CD14-positive monocyte (primary cell): ENCODE results near the gene UNC5C. TPM values are rescaled to one million over a fixed set of nuclear protein-coding genes. Genes with fewer than 3 reads are reported as not detected.

Source experiments
- DNase-seq, 3 donors: peaks; one replicate each; pipeline ENCODE4 v3.0.0-alpha.2; 2011 to 2022
- H2AFZ ChIP-seq: 2 replicates; pipeline ENCODE4 v1.6.0; 2012; ENCODE audit warnings: mild to moderate bottlenecking, low read depth, low read length, inconsistent platforms; ENCODE audit not compliant: insufficient read depth, poor library complexity, severe bottlenecking
- H3K27ac ChIP-seq, 2 donors: 1 replicate in 1 of 2; 2 replicates in 1 of 2; pipeline ENCODE4 v1.5.1; 2012 to 2013; ENCODE audit warnings: low read length in 2 of 2, control low read depth in 1 of 2, inconsistent platforms in 1 of 2, low read depth in 1 of 2, mild to moderate bottlenecking in 1 of 2
- H3K27me3 ChIP-seq, 2 donors: one replicate each; pipeline versions ENCODE4 v1.6.0 to v1.6.1; 2011 to 2013; ENCODE audit warnings: low read length in 2 of 2; ENCODE audit not compliant: control insufficient read depth in 2 of 2, insufficient read depth in 2 of 2
- H3K36me3 ChIP-seq, 2 donors: replicated peaks in 1 of 2; 1 replicate in 1 of 2; 2 replicates in 1 of 2; pipeline versions ENCODE4 v1.5.1 to v1.6.1; 2012 to 2013; ENCODE audit warnings: low read length in 2 of 2, control low read depth in 1 of 2, inconsistent platforms in 1 of 2, mild to moderate bottlenecking in 1 of 2; ENCODE audit not compliant: insufficient read depth in 2 of 2, control insufficient read depth in 1 of 2
- H3K4me1 ChIP-seq, 2 donors: 1 replicate in 1 of 2; 2 replicates in 1 of 2; pipeline versions ENCODE4 v1.5.1 to v1.6.1; 2012 to 2013; ENCODE audit warnings: low read length in 2 of 2, control low read depth in 1 of 2, inconsistent platforms in 1 of 2, mild to moderate bottlenecking in 1 of 2, moderate library complexity in 1 of 2; ENCODE audit not compliant: insufficient read depth in 2 of 2, control insufficient read depth in 1 of 2
- H3K4me2 ChIP-seq: replicated peaks from 2 replicates; pipeline ENCODE3; 2012; ENCODE audit warnings: low read length, moderate library complexity, mild to moderate bottlenecking; ENCODE audit not compliant: poor library complexity, severe bottlenecking; ENCODE audit errors: extremely low read depth
- H3K4me3 ChIP-seq, 3 experiments: fragments of 200-600 bp in 1 of 3; sonication (generic) in 1 of 3; replicated peaks in 1 of 3; 1 replicate in 2 of 3; 2 replicates in 1 of 3; pipeline ENCODE4 v1.5.1; 2011 to 2013; ENCODE audit warnings: low read length in 3 of 3, mild to moderate bottlenecking in 3 of 3, control low read depth in 2 of 3, low read depth in 2 of 3, inconsistent platforms in 1 of 3, moderate library complexity in 1 of 3
- H3K79me2 ChIP-seq: 2 replicates; pipeline ENCODE4 v1.6.0; 2012; ENCODE audit warnings: mild to moderate bottlenecking, control low read depth, inconsistent platforms, low read length, moderate library complexity; ENCODE audit not compliant: insufficient read depth
- H3K9ac ChIP-seq: 2 replicates; pipeline ENCODE4 v1.6.0; 2017; ENCODE audit warnings: low read length, mild to moderate bottlenecking; ENCODE audit not compliant: insufficient read depth, poor library complexity, severe bottlenecking
- H3K9me3 ChIP-seq, 2 donors: replicated peaks in 1 of 2; 1 replicate in 1 of 2; 2 replicates in 1 of 2; pipeline versions ENCODE4 v1.5.1 to v1.6.1; 2012 to 2013; ENCODE audit warnings: low read length in 2 of 2, control low read depth in 1 of 2; ENCODE audit not compliant: control insufficient read depth in 1 of 2, insufficient read depth in 1 of 2
- H4K20me1 ChIP-seq: 2 replicates; pipeline ENCODE4 v1.6.0; 2012; ENCODE audit warnings: mild to moderate bottlenecking, low read length, control low read depth, moderate library complexity; ENCODE audit not compliant: insufficient read depth
- H3K27ac Mint-ChIP-seq, 7 donors: one replicate each; pipeline ENCODE4 v1.8.0; 2020; ENCODE audit warnings: mild to moderate bottlenecking in 7 of 7, mixed read lengths in 7 of 7, moderate library complexity in 6 of 7, inconsistent platforms in 2 of 7
- H3K27me3 Mint-ChIP-seq, 3 donors: one replicate each; pipeline ENCODE4 v1.8.0; 2021 to 2022; ENCODE audit warnings: low read depth in 3 of 3, mild to moderate bottlenecking in 3 of 3, mixed read lengths in 3 of 3, moderate library complexity in 3 of 3, inconsistent platforms in 1 of 3
- H3K36me3 Mint-ChIP-seq, 2 donors: one replicate each; pipeline ENCODE4 v1.8.0; 2020; ENCODE audit warnings: mixed read lengths in 2 of 2, inconsistent platforms in 1 of 2, mild to moderate bottlenecking in 1 of 2
- H3K4me1 Mint-ChIP-seq: one replicate; pipeline ENCODE4 v1.8.0; 2020; ENCODE audit warnings: mild to moderate bottlenecking, mixed read lengths
- H3K4me3 Mint-ChIP-seq, 2 donors: one replicate each; pipeline ENCODE4 v1.8.0; 2020; ENCODE audit warnings: mild to moderate bottlenecking in 2 of 2, mixed read lengths in 2 of 2, moderate library complexity in 1 of 2
- H3K9me3 Mint-ChIP-seq, 7 donors: one replicate each; pipeline ENCODE4 v1.8.0; 2020 to 2022; ENCODE audit warnings: mixed read lengths in 7 of 7, mild to moderate bottlenecking in 6 of 7, moderate library complexity in 6 of 7, inconsistent platforms in 2 of 7
- WGBS: methylation state at CpG from one replicate; pipeline ENCODE4 v1.1.5; 2013; ENCODE audit warnings: missing lambda C conversion rate; ENCODE audit not compliant: insufficient coverage; 5-methylcytosine and 5-hydroxymethylcytosine counted together
- intact Hi-C, 2 donors: fragments of 100-400 bp; cut with micrococcal nuclease; formaldehyde crosslinking; loops; one replicate each; pipeline versions ENCODE4 v1.15.0 to v1.15.1; 2023
- polyA plus RNA-seq, 3 donors: library from polyadenylated mRNA; depleted of rRNA in 1 of 3; unstranded in 2 of 3; stranded (reverse) in 1 of 3; fragments of 300-500 nt in 2 of 3; fragments of >200 nt in 1 of 3; fragmentation: Illumina TruSeq in 2 of 3; gene quantifications; 1 replicate in 2 of 3; 2 replicates in 1 of 3; pipeline ENCODE4 v1.2.3, GENCODE V29; 2012 to 2021
- TF ChIP-seq, protein P1 (sequence below): fragments of 200-600 bp; IDR thresholded peaks from one replicate; pipeline ENCODE4 v1.8.0; 2022; ENCODE audit warnings: antibody characterized with exemption, mild to moderate bottlenecking

UNC5C gene
- polyA plus RNA-seq, 3 donors: 0.03 TPM; not detected in 2

DNA sequence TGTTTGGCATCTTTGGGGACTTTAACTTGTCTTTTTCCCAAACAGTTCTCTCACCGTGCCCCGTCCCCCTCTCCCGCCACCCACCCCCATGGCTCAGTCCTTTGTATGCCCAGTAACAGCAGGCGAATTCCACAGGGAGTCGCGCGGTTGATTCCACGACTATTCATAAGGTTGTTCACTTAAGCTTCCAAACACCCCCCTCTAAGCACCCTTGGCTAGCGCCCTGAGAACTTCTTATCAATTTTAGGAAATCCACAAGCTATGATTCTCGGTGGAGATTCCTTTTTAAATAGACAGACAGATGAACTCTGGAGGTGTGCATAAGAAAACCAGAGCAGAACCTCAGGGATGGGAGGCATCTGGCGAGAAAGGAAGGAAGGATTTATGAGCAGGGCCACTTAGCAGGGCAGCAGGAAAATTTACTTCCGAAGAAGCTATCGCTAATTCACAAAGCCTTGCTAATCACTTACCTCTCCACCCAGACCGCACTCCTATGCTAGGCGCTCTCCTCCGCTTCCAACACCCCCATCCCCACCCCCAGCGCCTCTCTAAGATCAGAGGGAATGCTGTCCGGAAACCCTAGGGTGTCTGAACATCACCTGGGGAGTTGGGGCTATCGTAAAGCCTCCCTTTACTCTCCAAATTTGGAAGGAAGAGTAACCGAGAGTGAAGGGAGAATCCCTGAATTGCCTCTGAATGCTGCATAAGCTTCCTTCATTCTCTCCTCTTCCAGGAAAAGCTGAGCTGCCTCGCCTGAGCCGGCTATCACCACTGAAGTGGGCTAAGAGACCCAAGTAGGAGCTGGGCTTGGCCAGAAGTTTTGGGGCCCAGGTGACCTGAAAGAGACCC lies 1.7 kb downstream of the UNC5C start:
- no peak overlapping the region for H3K27ac Mint-ChIP-seq
- no peak overlapping the region for H3K27ac ChIP-seq
- peaks cover 22 to 49% of the 10 kb centered on the region in 2 donors for H3K27me3 ChIP-seq
- H3K4me3 Mint-ChIP-seq: peak overlapping the region; percentile 86 to 92
- no peaks in the 10 kb centered on the region for H3K79me2 ChIP-seq
- peaks cover 50 to 56% (median 51%) of the 10 kb centered on the region in 3 donors for H3K27me3 Mint-ChIP-seq
- peak overlapping the region; percentile 33 for H2AFZ ChIP-seq
- H3K36me3 Mint-ChIP-seq: peaks cover 0 to 2% of the 10 kb centered on the region in 2 donors
- intact Hi-C loops: no loop called here
- H3K4me1 ChIP-seq: peaks cover 22 to 32% of the 10 kb centered on the region in 2 donors
- H3K4me3 ChIP-seq: peak overlapping the region in 2 of 3 experiments; percentile 45 to 83
- H3K9me3 Mint-ChIP-seq: peaks cover 0 to 11% (median 0%) of the 10 kb centered on the region in 7 donors
- H4K20me1 ChIP-seq: no peaks in the 10 kb centered on the region
- TF ChIP-seq, protein P1, sequence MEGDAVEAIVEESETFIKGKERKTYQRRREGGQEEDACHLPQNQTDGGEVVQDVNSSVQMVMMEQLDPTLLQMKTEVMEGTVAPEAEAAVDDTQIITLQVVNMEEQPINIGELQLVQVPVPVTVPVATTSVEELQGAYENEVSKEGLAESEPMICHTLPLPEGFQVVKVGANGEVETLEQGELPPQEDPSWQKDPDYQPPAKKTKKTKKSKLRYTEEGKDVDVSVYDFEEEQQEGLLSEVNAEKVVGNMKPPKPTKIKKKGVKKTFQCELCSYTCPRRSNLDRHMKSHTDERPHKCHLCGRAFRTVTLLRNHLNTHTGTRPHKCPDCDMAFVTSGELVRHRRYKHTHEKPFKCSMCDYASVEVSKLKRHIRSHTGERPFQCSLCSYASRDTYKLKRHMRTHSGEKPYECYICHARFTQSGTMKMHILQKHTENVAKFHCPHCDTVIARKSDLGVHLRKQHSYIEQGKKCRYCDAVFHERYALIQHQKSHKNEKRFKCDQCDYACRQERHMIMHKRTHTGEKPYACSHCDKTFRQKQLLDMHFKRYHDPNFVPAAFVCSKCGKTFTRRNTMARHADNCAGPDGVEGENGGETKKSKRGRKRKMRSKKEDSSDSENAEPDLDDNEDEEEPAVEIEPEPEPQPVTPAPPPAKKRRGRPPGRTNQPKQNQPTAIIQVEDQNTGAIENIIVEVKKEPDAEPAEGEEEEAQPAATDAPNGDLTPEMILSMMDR: no peak
- H3K36me3 ChIP-seq: no peaks in the 10 kb centered on the region
- peak overlapping the region; percentile 93 for H3K4me2 ChIP-seq
- H3K4me1 Mint-ChIP-seq: peaks cover 36% of the 10 kb centered on the region
- no peak overlapping the region for H3K9ac ChIP-seq
- 60% methylated on average over 14 of the region's 22 CpGs for WGBS
- H3K9me3 ChIP-seq: peaks cover 0 to 7% of the 10 kb centered on the region in 2 donors
- no peak for DNase-seq

DNA sequence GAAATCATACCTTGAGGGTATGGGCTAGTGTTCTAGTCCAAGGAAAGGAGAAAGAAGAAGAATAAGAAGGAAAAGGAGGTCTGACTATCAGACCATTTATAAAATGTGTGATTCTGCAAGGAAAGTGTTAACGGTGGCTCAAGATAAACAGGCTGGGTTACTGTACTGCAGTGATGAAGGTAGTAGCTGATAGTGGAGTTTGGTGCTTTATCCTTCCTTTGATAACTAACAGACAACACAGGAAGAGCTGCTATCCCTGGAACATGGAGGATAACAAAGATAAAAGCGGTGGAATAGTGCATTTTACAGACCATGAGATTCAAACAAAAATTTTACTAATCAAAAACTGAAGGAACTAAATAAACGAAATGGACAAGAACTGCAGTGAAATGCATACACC lies 2.6 kb downstream of the UNC5C start:
- Histone ChIP-seq H3K79me2 (no peaks in the 10 kb centered on the region), H3K4me3 (no peak overlapping the region), H3K27me3 (peaks cover 22 to 49% of the 10 kb centered on the region in 2 donors), H3K9ac (no peak overlapping the region), H3K4me1 (peaks cover 22 to 32% of the 10 kb centered on the region in 2 donors), H3K27ac (no peak overlapping the region), H3K9me3 (peaks cover 0 to 7% of the 10 kb centered on the region in 2 donors), H2AFZ (no peak overlapping the region), H3K4me2 (no peak overlapping the region), H4K20me1 (no peaks in the 10 kb centered on the region), H3K36me3 (no peaks in the 10 kb centered on the region)
- TF ChIP-seq, protein P1: no peak
- Mint-ChIP-seq H3K27ac (no peak overlapping the region), H3K27me3 (peaks cover 48 to 54% (median 50%) of the 10 kb centered on the region in 3 donors), H3K4me3 (peak overlapping the region in 1 of 2 donors; percentile 69), H3K4me1 (peaks cover 30% of the 10 kb centered on the region), H3K36me3 (peaks cover 0 to 2% of the 10 kb centered on the region in 2 donors), H3K9me3 (peaks cover 0 to 11% (median 0%) of the 10 kb centered on the region in 7 donors)
- 67% methylated on average over 1 of the region's 3 CpGs for WGBS
- no peak for DNase-seq
- intact Hi-C loops: no loop called here
